Measurements from ENCODE around the gene FUT8.

FUT8 gene

DNA sequence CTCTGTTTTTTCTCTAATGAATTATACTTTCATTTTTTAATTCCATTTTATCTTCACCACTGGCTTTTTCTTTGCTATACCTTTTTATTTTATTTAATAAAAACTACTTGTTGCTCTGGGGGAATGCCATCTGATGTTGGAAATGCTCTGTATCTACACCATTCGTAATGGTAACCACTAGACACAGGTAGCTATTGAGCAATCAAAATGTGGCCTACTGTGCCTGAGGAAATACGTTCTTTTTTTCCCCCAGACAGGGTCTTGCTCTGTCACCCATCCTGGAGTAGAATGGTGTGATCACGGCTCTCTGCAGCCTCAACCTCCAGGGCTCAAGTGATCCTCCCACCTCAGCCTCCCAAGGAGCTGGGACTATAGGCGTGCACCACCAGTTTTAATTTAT lies 140.2 kb downstream of the FUT8 start:
- no peak for DNase-seq (ENCODE audit: low read depth in 2 of 3, low spot score in 1 of 3)

DNA sequence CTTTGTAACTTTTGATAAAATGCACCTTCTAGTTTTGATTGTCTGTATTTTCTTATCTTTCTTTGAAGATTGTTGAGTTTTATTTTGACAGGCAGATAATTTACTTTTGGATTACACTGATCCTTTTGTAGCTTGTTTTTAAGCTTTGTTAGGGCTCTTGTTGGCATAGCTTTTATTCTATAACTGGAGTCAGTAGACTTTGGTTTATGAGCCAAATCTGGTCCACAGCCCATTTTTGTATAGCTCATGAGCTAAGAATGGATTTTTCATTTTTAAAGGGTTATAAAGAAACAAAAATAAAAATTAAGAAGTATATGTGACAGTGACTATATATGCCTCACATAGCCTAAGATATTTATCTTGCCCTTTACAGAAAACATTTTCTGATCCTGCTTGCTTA lies 142.3 kb downstream of the FUT8 start:
- DNase-seq (ENCODE audit: low read depth in 2 of 3, low spot score in 1 of 3) = no peak

DNA sequence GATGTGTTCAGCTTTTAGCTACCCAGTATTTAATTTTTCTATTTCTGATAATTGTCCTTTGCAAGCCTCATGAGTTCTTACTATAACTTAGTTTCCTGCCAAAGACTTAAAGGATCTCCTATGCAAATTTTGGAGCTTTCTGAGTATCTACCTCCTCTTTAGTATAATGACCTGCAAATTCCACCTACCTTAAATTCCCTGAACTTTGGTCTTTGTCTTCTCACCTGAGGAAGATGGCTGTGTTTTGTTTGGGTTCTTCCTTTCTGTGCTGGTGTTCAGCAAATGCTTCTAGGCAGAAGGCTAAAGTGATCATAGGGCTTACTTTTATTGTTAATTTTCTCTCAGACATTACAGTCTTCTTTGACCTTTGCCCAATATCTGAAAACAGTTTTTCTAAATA lies 142.8 kb downstream of the FUT8 start:
- no peak for DNase-seq (ENCODE audit: low read depth in 2 of 3, low spot score in 1 of 3)

DNA sequence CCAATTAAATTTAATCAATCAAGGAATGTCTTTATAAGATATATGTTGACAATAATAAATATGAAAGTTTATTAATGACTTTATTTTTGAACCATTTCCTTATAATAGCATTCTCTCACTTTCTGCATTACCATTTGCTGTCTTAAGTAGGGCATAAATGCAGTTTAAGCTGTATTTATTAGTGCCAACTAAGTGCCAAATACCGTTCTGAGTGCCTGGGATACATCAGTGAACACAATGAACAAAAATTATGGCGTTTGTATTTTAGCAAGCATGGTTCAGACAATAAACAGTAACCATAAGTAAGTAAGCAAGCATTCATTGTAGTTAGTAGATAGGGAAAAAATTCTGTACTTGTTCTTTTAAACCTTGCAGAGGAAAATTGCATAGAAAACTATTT lies 145.8 kb downstream of the FUT8 start:
- DNase-seq (ENCODE audit: low read depth in 2 of 3, low spot score in 1 of 3) = no peak

DNA sequence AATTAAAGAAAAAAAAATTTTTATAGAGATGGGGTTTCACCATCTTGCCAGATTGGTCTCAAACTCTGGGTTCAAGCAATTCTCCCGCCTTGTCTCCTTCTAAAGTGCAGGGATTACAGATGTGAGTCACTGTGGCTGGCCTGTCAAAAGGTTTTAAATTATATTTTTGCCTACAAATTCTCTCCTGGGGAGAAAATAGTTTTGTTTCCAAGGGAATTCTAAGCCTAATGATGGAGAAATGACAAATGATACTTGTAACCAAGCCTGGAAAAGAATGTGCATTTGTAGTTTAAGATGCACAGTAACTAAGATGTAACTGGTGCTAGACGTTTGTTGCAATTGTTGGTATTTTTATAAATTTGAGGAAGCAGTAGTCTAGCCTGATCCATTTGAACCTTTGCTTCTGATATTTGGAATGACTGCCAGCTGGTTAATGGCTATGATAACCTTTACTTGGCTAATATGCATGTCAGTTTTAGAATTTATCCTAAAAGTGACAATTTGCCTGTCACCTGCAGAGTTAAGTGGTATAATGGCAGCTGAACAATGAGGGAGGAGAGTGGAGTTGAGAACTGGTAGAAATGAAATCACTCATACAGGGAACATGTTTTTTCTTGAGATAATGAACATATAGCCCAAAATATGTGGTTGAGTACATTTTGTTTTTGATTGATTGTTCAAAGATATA lies 148.0 kb downstream of the FUT8 start:
- DNase-seq (ENCODE audit: low read depth in 2 of 3, low spot score in 1 of 3) = no peak

DNA sequence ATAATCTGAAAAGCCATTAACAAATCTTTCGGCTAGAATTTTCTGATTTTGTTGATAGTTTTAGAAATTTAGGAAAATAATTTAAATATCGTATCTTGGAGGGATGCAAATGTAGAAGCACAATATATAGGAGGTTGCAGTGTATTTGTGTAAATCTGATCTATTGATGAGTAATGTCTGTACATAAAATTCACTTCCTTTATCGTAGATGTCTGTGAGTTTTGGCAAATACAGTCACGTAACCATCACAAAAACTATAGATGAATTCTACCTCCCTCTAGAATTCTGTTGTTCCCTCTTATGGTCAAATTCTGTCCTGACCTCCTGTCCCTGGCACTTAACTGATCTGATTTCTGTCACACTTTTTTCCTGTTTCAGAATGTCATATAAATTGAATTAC lies 151.8 kb downstream of the FUT8 start:
- DNase-seq (ENCODE audit: low read depth in 2 of 3, low spot score in 1 of 3) = no peak

DNA sequence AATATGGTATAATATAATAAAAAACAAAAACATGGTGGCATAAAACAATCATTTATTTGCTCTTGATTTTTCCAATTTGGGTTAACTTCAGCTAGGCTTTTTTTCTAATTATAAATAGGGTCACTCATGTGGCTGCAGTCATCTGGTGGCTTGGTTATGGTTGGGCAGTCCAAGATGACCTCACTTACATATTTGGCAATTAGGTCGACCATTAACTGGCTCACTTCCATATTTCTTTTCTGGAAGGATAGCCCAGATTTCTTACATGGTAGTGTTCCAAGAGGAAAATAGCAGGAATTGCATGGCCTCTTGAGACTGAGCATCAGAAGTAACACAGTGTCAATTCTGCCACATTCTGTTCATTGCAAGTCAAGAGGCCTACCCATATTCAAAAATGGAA lies 153.4 kb downstream of the FUT8 start:
- no peak for DNase-seq (ENCODE audit: low read depth in 2 of 3, low spot score in 1 of 3)

DNA sequence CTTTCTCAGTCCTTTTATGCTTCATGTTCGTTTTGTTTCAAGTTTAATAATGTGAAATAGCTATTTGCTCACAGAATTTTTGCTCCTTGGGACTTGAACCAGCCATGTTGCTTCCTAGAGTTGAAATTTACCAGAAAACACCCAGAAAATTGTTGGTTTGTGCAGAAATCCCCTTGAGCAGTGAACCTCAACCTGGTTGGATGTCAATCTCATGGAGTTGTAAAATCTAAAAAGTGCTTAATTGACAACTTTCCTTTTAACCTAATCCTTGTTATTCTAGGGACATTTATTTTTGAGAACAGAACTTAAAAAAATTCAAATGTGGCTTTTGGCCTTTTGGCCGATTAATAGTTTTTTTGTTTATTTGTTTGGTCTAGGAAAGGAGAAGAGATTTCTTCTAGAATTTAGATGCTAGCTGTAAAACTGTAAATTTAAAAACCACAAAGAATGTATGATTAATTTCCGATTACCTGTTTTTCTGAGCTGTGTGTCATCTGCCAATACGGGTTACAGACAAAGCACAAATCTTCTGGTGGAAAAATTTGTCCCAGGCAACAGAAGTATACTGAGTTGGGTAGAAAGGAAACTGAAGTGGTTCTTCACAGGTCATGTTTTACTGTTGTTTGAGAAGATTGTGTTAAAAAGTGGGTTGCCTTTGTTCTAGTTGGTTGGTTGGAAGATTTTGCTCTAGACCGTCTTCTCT lies 154.4 kb downstream of the FUT8 start:
- DNase-seq (ENCODE audit: low read depth in 2 of 3, low spot score in 1 of 3) = no peak

DNA sequence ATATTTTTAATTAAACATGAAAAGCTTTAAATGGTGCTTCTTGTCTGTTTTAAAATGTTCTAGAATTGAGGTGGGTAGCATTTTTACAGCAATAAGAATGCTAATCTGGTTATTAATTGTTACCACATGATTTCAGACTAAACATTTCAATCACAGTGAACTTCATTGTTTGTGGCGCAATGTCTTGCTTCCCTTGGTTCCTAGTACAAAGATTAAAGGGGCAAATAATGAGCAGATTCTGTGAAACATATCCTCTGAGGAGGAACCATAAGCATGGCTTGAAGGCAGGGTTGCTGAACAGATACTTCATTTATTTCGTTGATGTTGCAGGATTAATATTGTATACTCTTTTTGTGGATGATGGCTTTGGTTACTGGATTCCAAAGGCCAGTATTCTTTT lies 162.1 kb downstream of the FUT8 start:
- no peak for DNase-seq (ENCODE audit: low read depth in 2 of 3, low spot score in 1 of 3)

DNA sequence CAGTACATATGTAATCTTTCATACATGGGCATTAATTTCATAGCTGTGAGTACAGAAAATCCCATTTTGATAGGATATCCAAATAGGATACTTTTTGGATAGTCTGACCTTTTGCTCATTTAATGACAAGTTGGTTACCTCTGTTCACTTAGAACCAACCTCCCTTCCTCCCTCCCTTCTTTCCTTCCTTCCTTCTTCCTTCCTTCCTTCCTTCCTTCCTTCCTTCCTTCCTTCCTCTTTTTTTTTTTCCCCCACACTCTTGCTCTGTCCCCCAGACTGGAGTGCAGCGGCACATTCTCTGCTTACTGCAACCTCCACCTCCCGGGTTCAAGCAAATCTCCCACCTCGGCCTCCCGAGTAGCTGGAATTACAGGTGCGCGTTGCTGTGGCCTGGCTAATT lies 162.9 kb downstream of the FUT8 start:
- DNase-seq (ENCODE audit: low read depth in 2 of 3, low spot score in 1 of 3) = no peak

DNA sequence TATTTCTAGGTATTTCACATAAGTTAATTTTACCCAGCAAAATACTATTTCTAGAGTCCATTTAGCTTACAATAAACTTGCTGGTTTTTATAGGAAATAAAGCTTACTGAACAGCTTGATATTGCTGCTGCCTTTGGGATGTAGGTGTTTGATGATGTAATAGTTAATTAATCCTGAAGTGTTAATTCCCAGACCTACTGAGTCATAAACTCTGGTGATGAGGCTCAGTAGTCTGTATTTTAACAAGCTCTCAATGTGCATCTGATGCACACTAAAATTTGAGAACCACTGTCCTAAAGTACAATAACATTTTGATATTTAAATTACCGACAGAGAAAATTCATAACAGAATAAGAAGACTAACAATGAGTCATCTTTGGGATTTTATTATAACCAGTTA lies 168.4 kb downstream of the FUT8 start:
- DNase-seq (ENCODE audit: low read depth in 2 of 3, low spot score in 1 of 3) = no peak

DNA sequence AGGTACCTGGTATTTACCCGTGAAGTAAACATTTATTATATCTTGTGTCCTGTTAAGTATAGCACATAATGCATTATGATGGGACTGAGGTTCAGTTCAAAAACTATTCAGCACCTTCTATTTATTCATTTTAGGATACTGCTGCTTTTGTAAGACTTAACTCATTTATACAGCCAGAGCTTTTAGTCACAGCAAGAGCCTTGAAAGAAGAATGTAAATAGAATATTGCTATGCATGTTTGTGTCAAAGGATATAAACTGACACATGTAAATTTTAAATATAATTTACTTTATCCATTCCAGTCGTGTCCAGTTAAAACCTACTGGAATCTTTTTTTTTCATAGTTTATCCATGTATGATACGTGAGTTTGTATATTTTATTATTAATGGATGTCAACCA lies 168.8 kb downstream of the FUT8 start:
- DNase-seq (ENCODE audit: low read depth in 2 of 3, low spot score in 1 of 3) = no peak

DNA sequence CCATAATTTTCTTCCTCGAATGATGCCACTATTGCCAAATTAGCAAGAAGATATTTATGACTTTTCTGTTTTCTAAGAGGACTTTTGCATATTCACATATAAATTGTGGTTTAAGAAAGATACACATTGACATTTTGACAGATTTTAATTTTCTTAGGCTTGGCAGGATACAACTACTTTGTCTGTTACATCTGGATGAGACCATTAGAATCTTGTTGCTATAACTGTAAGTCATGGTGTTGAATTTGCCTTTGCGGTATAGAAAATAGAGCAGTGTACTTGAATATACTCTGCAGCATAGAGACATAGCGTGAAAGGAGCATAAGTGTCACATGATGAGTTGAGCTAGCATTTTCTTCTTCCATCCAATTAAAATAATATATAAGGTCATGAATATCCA lies 169.3 kb downstream of the FUT8 start:
- no peak for DNase-seq (ENCODE audit: low read depth in 2 of 3, low spot score in 1 of 3)

DNA sequence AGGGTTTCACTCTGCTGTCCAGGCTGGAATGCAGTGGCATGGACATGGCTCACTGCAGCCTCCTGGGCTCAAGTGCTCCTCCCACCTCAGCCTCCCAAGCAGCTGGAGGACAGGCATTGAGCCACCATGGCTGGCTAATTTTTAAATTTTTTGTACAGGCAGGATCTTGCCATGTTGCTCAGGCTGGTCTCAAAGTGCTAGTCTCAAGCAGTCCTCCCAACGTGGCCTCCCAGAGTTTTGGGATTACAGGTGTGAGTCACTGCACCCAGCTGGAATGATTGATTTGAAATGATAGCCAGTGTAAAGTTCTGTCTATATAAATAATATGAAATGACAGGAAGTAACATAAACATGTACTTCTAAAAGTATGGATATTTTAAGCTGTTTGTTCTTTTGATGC lies 172.7 kb downstream of the FUT8 start:
- DNase-seq (ENCODE audit: low read depth in 2 of 3, low spot score in 1 of 3) = no peak

DNA sequence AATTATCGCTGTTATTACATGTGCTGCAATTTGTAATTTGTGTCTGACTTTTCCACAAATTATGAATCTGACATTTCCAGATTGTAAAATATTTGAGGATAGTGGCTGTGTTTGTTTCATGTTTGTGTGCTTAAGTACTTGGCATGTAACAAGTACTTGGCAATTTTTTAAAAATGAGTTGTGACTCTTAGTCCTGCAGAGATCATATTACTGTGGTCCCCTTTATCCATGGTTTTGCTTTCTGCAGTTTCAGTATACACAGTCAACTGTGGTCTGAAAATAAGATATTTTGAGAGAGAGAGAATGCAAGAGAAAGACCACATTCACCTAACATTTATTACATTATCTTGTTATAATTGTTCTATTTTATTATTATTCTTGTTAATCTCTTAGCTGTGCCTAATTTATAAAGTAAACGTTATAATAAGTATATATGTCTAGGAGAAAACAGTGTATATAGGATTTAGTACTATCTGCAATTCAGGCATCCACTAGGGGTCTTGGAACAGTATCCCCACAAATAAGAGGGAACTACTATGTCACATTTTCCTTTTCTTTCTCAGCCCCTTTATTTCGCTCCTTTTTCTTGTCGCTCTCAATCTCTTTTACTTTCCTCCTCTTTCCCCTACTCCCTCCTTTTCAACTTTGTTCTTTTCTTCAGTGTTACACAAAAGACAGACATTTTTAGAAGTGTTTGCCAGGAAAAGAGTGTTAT lies 176.1 kb downstream of the FUT8 start:
- no peak for DNase-seq (ENCODE audit: low read depth in 2 of 3, low spot score in 1 of 3)

DNA sequence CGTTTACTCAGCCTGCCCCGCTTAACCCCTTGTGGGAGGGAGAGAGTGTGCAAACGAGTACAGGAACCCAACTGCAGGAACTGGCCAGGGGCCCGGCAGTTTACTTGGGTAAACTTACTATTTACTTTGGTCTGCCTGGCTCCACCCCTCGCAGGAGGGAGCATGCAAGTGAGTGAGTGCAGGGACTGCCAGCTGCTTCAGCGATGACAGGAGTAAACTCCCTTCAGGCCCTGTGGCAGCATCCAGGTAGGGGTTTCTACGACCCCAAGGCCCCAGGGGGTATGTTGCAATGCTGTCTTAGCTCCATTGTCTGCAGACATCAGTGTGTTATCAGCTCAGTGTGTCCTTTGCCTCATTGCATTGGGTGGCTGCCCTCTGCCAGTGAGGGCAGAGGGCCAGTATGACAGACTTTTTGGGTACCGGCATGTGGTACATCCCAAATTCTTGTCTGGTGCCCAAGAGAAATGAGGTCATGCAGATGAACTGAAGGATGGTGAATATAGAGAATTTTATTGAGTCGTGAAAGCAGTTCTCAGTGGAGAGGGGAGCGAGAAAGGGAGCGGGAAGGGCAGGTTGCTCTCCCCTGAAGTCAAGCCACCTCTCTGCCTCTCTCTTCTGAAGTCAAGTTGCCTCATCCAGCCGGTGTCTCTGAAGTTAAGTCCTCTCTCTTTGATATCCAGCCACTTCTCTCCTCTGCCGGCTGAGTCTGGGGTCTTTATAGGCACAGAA lies 181.8 kb downstream of the FUT8 start:
- no peak for DNase-seq (ENCODE audit: low read depth in 2 of 3, low spot score in 1 of 3)

DNA sequence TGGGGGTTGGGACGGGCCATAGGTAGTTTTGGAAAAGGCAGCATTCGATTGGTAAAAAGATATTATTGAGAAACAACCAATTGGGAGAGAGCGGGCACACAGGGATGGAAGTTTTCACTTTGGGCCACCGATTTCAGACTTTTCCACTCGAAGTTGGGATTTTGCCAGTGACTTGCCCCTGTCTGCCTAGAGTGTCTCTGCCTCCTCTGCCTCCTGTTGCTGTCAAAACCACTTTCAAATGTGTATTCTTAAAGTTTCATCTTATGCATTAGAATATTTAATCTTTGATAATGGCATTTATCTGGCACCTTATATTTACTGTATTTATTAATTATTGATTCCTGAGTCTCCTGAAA lies 182.3 kb downstream of the FUT8 start:
- DNase-seq (ENCODE audit: low read depth in 2 of 3, low spot score in 1 of 3) = no peak

DNA sequence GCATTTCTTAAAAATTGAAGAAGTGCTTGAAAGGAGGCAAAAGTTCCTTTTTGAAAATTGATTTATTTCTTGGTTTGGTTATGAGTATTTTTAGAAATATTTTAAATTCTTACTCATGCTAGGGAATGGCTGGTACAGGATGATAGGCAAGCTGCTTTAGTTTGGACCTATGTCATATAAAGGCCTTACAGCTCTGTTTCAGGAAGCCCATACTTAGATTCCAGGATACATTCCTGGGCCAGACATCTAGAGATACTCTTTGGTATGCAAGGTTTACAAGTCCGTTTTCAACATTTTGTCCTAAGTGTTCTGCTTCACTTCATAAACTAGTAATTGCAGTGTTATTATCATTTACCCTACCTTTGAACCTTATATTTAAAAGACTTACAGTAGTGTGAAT lies 186.8 kb downstream of the FUT8 start:
- DNase-seq (ENCODE audit: low read depth in 2 of 3, low spot score in 1 of 3) = no peak

DNA sequence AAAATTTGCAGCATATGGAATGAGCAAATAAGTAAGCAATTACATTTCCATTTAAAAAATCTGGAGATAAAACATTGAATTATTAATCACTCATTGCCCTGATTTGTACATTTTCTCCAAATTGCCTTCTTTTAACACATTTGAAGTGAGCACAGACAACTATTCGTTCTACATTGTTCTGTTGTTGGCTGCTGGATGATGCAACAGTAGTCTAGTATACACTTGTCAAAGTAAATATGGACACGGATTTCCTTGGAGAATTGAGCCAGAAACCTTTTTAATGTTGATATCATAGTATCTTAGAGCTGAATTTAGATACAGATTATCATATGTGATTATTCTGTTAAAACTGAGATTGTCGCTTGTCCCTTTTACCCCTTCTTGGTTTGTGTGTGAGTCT lies 188.2 kb downstream of the FUT8 start:
- DNase-seq (ENCODE audit: low read depth in 2 of 3, low spot score in 1 of 3) = no peak

DNA sequence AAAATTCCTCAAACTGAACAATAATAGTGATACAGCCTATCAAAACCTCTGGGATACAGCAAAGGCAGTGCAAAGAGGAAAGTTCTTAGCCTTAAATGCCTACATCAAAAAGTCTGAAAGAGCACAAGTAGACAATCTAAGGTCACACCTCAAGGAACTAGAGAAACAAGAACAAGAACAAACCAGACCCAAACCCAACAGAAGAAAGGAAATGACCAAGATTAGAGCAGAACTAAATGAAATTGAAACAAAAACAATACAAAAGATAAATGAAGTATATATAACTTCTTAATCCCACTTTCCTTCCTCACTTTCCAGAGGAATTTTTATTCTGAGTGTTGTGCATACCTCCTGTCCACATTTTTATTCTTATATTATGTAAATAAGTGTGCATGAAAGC lies 192.0 kb downstream of the FUT8 start:
- no peak for DNase-seq (ENCODE audit: low read depth in 2 of 3, low spot score in 1 of 3)

DNA sequence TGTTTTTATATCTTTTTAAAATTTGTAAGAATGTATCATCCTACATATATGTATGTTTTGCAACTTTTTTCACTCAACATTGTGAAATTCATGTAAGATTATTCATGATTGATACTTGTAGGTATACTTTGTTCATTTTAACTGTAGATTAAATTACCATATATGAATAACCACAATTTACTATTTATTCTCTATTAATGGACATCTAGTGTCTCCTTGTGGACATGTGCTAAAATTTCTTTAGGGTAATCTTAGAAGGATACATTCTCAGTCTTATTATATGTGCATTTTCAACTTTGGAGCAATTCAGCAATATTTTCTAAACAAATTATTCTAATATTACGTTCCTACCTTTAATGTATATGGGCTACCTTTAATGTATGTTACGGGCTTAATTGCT lies 192.4 kb downstream of the FUT8 start:
- no peak for DNase-seq (ENCODE audit: low read depth in 2 of 3, low spot score in 1 of 3)

DNA sequence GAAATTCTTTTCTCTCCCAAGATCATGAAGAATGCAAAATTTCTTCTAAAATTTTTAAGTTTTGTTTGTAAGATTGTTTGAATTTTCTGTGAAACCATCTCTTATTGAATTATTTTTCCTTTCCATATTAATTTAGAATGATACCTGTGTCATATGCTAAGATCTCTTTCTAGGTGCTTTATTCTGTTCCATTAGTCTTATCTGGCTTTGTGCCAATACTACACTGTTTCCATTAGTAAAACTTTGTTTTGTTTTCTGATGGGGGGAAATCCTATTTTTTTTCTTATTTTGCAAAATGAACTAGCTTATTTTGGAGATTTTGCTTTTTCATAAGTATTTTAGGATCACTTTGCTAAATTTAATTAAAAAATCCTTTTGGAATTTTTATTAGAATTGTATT lies 193.9 kb downstream of the FUT8 start:
- no peak for DNase-seq (ENCODE audit: low read depth in 2 of 3, low spot score in 1 of 3)

Data from stimulated activated CD4-positive, alpha-beta T cell treated with anti-CD3 and anti-CD28 coated beads, Interleukin-12 subunit alpha, Interleukin-12 subunit beta, amount 100 ng/mL, for 48 hours (primary cell).